NCI-H146 treated with DMSO at 0.1 percent for 48 hours (cell line): Measurements from ENCODE around the gene PFAS.
A peak's percentile ranks its signal among the peaks of the same experiment; 100 is the strongest.

Experiments used
- DNase-seq: peaks from one replicate; lab custom pipeline; 2025; ENCODE audit not compliant: unreplicated experiment; lab: John Stamatoyannopoulos, UW

The PFAS gene

DNA sequence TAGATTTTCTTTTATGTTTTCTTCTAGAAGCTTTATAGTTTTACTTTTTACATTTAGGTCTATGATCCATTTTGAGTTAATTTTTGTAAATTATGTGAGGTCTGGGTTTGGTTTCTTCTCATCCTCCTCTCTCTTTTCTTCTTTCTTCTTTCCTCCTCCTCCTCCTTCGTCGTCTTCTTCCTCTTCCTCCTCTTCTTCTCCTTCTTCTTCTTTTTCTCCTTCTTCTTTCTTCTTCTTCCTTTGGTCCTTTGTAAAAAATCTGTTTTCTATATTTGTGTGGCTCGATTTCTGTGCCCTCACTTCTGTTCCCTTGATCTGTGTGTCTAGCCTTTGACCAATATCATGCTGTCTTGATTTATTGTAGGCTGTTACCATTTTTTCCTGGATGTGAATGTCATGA lies 51.1 kb downstream of the PFAS start:
- no peak for DNase-seq

DNA sequence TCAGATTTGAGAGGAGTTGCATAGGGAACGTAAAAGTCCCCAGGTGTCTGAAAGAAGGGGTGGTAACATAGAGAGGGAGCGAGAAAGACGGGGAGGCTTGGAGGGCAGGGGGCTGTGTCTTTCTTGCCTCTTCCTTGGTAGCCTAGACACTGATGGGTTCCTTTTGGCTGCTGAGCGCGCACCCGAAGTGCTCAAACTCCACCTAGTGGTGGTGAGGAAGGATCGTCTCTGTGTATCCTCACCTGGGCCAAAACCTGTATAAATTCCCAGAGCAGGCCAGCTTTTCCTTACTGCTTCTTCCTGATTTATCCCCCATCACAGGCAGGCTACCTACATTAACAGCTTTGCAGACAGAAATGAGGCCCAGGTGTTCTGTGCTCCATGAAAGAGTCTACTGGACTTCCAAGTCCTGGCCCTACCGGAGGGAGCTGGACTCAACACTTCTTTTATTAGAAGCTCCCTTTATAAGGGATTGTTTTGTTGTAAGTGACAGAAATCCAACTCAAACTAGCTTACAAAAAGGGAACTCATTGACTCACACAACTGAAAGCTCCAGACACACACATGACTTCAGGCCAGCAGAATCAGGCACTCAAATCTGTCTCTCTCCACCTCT lies 51.6 kb downstream of the PFAS start:
- DNase-seq = peak; percentile 70

DNA sequence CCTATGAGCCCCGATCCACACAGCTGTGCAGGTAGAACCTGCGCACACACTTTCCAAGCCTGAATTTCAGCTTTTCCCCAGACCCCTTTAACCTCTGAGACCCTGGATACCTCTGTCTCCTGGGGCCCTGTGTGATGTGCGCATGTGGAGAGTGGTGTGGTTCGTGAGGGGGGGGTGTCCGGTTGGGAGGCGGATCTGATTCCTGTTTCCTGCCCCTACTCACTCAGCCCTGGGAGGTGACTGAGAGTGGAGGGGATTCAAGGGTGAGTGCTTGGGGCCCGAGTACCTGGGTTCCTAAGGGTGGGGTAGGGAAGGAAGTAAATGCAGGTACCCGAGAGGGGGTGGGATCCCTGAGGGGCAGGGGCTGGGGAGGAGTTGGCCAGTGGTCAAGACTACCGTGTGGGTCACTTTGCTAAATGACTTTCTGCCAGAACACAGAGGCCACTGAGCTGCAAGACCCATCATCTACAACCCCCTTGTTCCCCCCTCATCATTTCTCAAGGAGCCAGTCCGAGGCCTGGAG lies 61.6 kb downstream of the PFAS start:
- no peak for DNase-seq

DNA sequence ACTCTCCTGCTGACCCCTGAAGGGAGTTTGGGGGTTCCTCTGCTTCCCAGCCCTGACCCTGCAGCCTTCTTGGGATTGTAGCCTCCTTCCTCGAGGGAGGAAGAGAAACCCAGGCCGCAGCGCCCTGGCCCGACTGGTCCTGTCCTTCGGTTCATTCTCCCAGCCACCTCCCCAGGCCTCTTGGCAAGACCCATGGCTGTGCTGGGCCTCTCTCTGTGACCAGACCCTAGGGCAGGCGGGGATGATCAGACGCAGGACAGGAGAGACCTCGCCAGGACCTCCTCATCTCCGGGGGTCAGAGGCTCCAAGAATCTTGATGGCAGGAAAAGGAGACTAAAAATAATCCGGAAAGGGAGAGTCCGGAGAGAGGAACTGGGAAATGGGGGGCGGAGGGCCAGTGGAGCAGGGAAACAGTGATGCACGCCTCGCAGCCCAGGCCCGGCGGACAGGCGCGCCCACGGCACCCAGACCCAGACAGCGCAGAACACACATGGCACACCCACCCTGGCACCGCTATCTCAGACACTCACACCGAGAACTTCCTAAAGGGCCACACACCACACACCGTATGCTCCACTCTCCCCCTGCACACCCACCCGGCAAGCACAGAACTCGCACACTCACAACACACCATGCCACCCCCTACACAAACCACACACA lies 62.2 kb downstream of the PFAS start:
- no peak for DNase-seq

DNA sequence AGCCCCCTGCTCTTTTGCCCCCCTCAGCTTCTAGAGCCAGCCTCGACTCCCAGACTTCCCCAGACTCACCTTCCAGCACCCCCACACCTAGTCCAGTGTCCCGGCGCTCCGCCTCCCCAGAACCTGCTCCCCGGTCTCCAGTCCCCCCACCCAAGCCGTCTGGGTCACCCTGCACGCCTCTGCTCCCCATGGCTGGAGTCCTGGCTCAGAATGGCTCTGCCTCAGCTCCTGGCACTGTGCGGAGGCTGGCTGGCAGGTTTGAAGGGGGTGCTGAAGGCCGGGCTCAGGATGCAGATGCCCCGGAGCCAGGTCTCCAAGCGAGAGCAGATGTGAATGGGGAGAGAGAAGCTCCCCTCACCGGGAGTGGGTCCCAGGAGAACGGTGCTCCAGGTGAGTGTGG lies 63.2 kb downstream of the PFAS start:
- no peak for DNase-seq

DNA sequence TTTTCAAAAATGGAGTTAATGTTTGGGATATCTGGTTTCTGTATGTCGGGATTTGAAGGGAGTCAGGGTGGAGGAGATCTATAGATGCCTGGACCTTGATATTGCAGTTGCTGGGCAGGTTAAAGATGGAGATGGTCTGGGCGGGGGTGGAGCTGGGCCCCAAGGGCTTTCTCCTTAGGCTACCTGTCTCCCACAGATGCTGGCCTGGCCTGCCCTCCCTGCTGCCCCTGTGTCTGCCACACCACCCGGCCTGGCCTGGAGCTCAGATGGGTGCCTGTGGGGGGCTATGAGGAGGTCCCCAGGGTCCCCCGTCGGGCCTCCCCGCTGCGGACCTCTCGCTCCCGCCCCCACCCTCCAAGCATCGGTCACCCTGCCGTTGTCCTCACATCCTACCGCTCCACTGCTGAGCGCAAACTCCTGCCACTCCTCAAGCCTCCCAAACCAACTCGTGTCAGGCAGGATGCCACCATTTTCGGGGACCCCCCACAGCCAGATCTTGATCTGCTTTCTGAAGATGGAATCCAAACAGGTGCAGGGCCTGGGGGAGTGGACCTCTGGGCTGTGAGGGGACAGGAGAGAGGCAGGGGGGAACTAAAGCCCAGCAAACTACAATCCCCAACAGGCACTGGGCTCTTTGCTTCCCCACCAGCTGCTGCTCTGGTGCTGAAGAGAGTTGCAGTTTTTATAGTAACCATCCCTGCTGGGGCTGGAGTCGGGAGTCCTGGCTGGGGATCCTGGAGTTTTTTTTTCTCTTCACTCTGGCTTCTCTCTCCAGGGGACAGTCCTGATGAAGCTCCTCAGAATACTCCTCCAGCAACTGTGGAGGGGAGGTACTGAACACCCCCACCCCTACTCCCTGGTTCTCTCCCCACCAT lies 63.9 kb downstream of the PFAS start:
- DNase-seq = no peak

DNA sequence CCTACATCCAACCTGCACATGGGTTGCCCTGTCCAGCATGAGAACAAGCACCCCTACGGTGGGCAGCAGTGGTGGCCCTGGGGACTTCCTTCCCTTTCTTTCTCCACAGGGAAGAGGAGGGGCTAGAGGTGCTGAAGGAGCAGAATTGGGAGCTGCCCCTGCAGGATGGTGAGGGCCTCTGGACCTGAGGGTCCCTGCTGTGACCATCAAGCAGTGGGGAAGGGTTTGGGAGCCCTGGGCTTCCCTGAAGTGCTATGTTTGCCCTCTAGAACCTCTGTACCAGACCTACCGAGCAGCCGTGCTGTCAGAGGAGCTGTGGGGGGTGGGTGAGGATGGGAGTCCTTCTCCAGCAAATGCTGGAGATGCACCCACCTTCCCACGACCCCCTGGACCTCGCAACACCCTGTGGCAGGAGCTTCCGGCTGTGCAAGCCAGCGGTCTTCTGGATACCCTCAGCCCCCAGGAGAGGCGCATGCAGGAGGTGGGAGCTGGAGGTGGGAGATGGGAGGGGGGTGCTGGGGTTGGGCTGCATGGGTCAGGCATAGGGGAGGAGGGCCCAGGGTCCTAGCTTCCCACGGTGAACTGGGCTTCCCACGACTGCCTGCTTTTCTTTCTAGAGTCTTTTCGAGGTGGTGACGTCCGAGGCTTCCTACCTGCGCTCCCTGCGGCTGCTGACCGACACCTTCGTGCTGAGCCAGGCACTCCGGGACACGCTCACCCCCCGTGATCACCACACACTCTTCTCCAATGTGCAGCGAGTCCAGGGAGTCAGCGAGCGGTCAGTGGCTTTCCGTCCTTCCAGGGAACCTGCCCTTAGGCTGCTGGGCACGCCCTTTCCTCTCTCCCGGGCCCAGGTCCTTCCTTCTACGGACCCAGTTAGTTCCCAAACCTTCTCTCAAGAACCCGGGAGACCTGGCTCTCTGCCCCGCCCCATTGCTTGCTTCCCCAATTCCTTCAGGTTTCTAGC lies 66.0 kb downstream of the PFAS start:
- no peak for DNase-seq

DNA sequence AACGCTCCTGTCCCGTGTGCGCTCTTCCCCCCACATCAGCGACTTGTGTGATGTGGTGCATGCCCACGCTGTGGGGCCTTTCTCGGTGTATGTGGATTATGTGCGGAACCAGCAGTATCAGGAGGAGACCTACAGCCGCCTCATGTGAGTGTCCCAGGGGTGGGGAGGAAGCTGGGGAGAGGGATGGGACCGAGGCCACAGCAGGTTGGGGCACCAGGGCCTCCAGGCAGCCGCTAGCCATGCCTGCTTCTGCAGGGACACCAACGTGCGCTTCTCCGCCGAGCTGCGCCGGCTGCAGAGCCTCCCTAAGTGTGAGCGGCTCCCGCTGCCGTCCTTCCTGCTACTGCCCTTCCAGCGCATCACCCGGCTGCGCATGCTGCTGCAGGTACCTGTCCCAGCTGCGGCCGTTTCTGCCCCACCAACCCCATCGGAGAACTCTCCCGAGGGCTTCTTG lies 66.7 kb downstream of the PFAS start:
- DNase-seq = no peak

DNA sequence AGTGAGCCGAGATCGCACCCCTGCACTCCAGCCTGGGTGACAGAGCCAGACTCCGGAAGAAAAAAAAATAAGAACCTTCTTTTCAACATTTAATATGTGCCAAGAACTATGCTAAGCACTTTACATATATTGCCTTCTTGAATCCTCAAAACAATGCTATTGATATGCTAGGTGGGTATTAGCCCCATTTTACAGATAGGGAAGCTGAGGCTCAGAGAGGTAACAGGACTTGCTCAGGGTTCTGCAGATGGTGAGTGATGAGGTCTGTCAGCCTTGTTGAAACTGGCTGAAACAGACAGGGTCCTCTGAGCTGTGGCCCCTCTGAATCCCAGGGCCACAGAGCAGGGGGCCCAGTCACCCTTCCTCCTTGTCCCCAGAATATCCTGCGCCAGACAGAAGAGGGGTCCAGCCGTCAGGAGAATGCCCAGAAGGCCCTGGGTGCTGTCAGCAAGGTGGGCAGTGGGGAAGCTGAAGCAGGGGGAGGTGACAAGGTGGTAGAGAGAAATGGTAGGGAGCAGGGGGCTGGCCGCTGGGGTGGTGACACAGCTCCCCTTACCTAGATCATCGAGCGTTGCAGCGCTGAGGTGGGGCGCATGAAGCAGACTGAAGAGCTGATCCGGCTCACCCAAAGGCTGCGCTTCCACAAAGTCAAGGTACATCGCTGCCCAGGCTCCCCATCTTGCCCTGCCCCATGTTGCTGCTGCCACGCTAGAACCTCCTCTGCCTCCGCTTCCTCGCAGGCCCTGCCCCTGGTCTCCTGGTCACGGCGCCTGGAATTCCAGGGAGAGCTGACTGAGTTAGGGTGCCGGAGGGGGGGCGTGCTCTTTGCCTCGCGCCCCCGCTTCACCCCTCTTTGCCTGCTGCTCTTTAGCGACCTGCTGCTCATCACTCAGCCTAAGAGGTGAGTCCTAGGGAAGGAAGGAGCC lies 69.2 kb downstream of the PFAS start:
- no peak for DNase-seq
